A549 (cell line): ENCODE results near the gene UST. TPM values are rescaled to one million over a fixed set of nuclear protein-coding genes. Genes with fewer than 3 reads are reported as not detected.

Experiments used
- ATAC-seq, 2 experiments: fragments of 200-7000 bp in 1 of 2; fragments of >200 bp in 1 of 2; cut with Nextera tagmentation in 1 of 2; cut with Tn5 transposase in 1 of 2; 3 replicates each; pipeline versions ENCODE4 v1.8.0 to v1.9.1; 2018 to 2020; ENCODE audit warnings: mild to moderate bottlenecking in 1 of 2, moderate library complexity in 1 of 2
- CTCF ChIA-PET: fragments of 300-600 bp; sonication (Branson Sonifier 250); formaldehyde crosslinking; extraction: SDS; loops from one replicate; lab custom pipeline; 2021; ENCODE audit warnings: antibody characterized with exemption, inconsistent platforms; lab: Yijun Ruan, JAX
- POLR2A ChIA-PET: fragments of 350-600 bp; formaldehyde crosslinking; extraction: SDS; loops from one replicate; lab custom pipeline; 2021; ENCODE audit warnings: antibody characterized with exemption, inconsistent platforms; lab: Yijun Ruan, JAX
- DNase-seq, 2 experiments: peaks; one replicate each; pipeline versions ENCODE4 v3.0.0 to v3.0.0-alpha.2; 2011 to 2016; ENCODE audit warnings: low read depth in 1 of 2, low spot score in 1 of 2
- FAIRE-seq: peaks from 2 replicates; lab custom pipeline; 2011; peaks lifted over from hg19 to GRCh38; lab: Jason Lieb, UNC
- H3K27ac ChIP-seq, 2 experiments: fragments of >200 bp; sonication (Bioruptor Twin); formaldehyde crosslinking; 3 replicates each; pipeline ENCODE4 v1.5.1; 2016 to 2017
- H3K4me1 ChIP-seq: fragments of >200 bp; sonication (Bioruptor Twin); formaldehyde crosslinking; 3 replicates; pipeline ENCODE4 v1.6.1; 2016
- H3K4me2 ChIP-seq: fragments of >200 bp; sonication (Bioruptor Twin); formaldehyde crosslinking; 3 replicates; pipeline ENCODE4 v1.6.1; 2016
- H3K4me3 ChIP-seq: fragments of >200 bp; sonication (Bioruptor Twin); formaldehyde crosslinking; 3 replicates; pipeline ENCODE4 v1.5.1; 2016
- H3K9me3 ChIP-seq: fragments of >200 bp; sonication (Bioruptor Twin); formaldehyde crosslinking; 3 replicates; pipeline ENCODE4 v1.6.1; 2016
- CBX2 ChIP-seq: fragments of 200-600 bp; sonication (generic); IDR thresholded peaks from 2 replicates; pipeline ENCODE4 v1.6.1; 2016; ENCODE audit warnings: low read depth, mild to moderate bottlenecking, borderline replicate concordance
- ESRRA ChIP-seq: fragments of 150-350 bp; IDR thresholded peaks from 2 replicates; pipeline ENCODE4 v1.6.1; 2014; ENCODE audit warnings: mild to moderate bottlenecking, low read length, borderline replicate concordance
- HEYL ChIP-seq: fragments of 250-450 bp; sonication (Bioruptor Pico); IDR thresholded peaks from 2 replicates; pipeline ENCODE4 v1.8.0; 2021; ENCODE audit warnings: mild to moderate bottlenecking, moderate library complexity
- JUN ChIP-seq, 2 experiments: fragments of >200 bp; sonication (Bioruptor Twin); formaldehyde crosslinking; IDR thresholded peaks; 2 replicates in 1 of 2; 3 replicates in 1 of 2; pipeline ENCODE4 v1.6.1; 2016 to 2017
- JUNB ChIP-seq: fragments of >200 bp; sonication (Bioruptor Twin); formaldehyde crosslinking; IDR thresholded peaks from 2 replicates; pipeline ENCODE4 v1.6.1; 2016
- KDM1A ChIP-seq: fragments of 200-600 bp; sonication (generic); IDR thresholded peaks from 2 replicates; pipeline ENCODE4 v1.6.1; 2016; ENCODE audit warnings: low read depth, mild to moderate bottlenecking
- MAFK ChIP-seq: fragments of 450-650 bp; IDR thresholded peaks from 2 replicates; pipeline ENCODE4 v1.6.1; 2014; ENCODE audit not compliant: partially characterized antibody
- NFE2L2 ChIP-seq: fragments of 150-350 bp; conservative IDR thresholded peaks from 2 replicates; pipeline ENCODE4 v1.6.1; 2014; ENCODE audit warnings: low read length
- NR3C1 ChIP-seq: fragments of >200 bp; sonication (Bioruptor Twin); formaldehyde crosslinking; IDR thresholded peaks from 3 replicates; pipeline ENCODE4 v1.6.1; 2017
- PHF8 ChIP-seq: fragments of 200-600 bp; sonication (generic); IDR thresholded peaks from 2 replicates; pipeline ENCODE4 v1.6.1; 2016; ENCODE audit warnings: low read depth, mild to moderate bottlenecking, antibody characterized with exemption, moderate library complexity, borderline replicate concordance
- POLR2AphosphoS2 ChIP-seq: conservative IDR thresholded peaks from 2 replicates; pipeline ENCODE4 v1.6.1; 2012; ENCODE audit warnings: low read length, improper control_type of control experiment, inconsistent platforms
- RAD21 ChIP-seq, 2 experiments: fragments of >200 bp in 1 of 2; sonication (Bioruptor Twin) in 1 of 2; formaldehyde crosslinking in 1 of 2; IDR thresholded peaks in 1 of 2; conservative IDR thresholded peaks in 1 of 2; 2 replicates in 1 of 2; 3 replicates in 1 of 2; pipeline ENCODE4 v1.6.1; 2012 to 2018; ENCODE audit warnings: inconsistent platforms in 1 of 2
- RCOR1 ChIP-seq: fragments of 150-350 bp; IDR thresholded peaks from 2 replicates; pipeline ENCODE4 v1.6.1; 2014; ENCODE audit warnings: antibody characterized with exemption, low read length, low read depth
- TP53 ChIP-seq: fragments of 250-450 bp; sonication (Bioruptor Pico); IDR thresholded peaks from 2 replicates; pipeline ENCODE4 v1.5.0; 2021; ENCODE audit warnings: mild to moderate bottlenecking, moderate library complexity
- ZC3H11A ChIP-seq: fragments of 450-650 bp; IDR thresholded peaks from 2 replicates; pipeline ENCODE4 v1.6.1; 2014; ENCODE audit warnings: antibody characterized with exemption, mild to moderate bottlenecking
- WGBS: methylation state at CpG from one replicate; pipeline ENCODE4 v1.1.6; 2017; ENCODE audit errors: missing lambda C conversion rate; 5-methylcytosine and 5-hydroxymethylcytosine counted together
- polyA plus RNA-seq, 4 experiments: library from polyadenylated mRNA; depleted of rRNA in 3 of 4; stranded (reverse); fragments of >200 nt; fragmentation: RNase III in 1 of 4; extraction: RNeasy Plus Mini Kit Qiagen cat#74134 plus additional on column Dnase treatment in 1 of 4; gene quantifications; 2 replicates in 3 of 4; 3 replicates in 1 of 4; pipeline ENCODE4 v1.2.3, GENCODE V29; 2011 to 2017
- TF ChIP-seq, protein P1 (sequence below): fragments of 150-350 bp; IDR thresholded peaks from 2 replicates; pipeline ENCODE4 v1.6.1; 2014; ENCODE audit warnings: low read depth, mild to moderate bottlenecking, low read length
- TF ChIP-seq, protein P2 (sequence below): IDR thresholded peaks from 2 replicates; pipeline ENCODE4 v1.6.1; 2012
- TF ChIP-seq, protein P3 (sequence below): fragments of 200-600 bp; sonication (generic); IDR thresholded peaks from 2 replicates; pipeline ENCODE4 v1.6.1; 2016; ENCODE audit warnings: antibody characterized with exemption, mild to moderate bottlenecking, moderate library complexity
- TF ChIP-seq, protein P4 (sequence below): fragments of 250-450 bp; sonication (Bioruptor Pico); IDR thresholded peaks from 2 replicates; pipeline ENCODE4 v1.5.0; 2021; ENCODE audit warnings: mild to moderate bottlenecking, moderate library complexity, borderline replicate concordance

Gene UST
- polyA plus RNA-seq, 2 of the 4 experiments (the other 2 are of a cell fraction), result 0.54 to 1.7 TPM

DNA sequence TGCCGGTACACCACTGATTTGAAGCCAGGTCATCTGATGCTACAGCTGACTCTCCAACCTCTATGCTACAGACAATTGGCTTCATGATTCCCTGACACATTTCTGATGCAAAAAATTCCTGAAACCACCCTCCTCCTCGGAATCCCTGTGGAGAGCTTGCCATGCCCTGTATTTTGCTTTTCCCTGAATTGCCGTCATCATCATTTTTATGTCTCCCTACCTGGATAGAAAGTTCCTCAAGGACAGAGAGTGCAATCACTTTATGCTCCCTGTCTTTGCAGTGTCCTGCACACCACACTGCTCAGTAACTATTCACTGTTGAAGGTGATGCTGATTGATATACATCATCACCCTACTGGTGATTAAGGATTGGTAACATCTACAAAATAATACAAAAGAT is 239.8 kb downstream of the UST start:
- H3K4me2 ChIP-seq, result no peak overlapping the region
- no peak for ATAC-seq
- WGBS, result 65% methylated on average over 3 of the region's 3 CpGs
- no peak overlapping the region for H3K27ac ChIP-seq
- CTCF ChIA-PET, result interaction anchor here (1.0 to 1.4 kb wide), 3 partner anchors 11 to 427 kb away, joined by 3 read pairs; no protein-coding TSS in a partner anchor
- H3K9me3 ChIP-seq, result no peaks in the 10 kb centered on the region
- FAIRE-seq, result no peak
- no peak for DNase-seq
- no peaks in the 10 kb centered on the region for H3K4me1 ChIP-seq
- no peak overlapping the region for H3K4me3 ChIP-seq
- peak; percentile 65 for TF ChIP-seq MAFK
- no peak for TF ChIP-seq TP53 (CRISPR knock-in tag)
- no peak for TF ChIP-seq NFE2L2
- TF ChIP-seq POLR2AphosphoS2, result no peak
- POLR2A ChIA-PET, result no interaction called here

DNA sequence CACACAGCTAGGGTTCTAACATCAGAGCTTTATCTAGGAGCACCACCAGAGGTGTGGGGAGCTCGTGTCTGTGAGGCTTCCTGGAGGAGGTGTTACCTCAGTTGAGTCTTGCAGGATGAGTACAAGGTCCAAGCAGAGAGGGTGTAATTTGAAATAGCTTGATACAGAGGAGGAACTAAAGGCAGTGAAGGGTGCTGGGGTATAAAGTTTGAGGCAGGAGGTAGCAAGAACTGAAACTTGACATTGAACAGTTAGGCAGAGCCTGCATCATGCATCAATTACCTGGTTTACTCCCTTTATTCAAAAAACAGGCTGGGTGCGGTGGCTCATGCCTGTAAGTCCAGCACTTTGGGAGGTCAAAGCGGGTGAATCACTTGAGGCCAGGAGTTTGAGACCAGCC is 241.2 kb downstream of the UST start:
- Histone ChIP-seq H3K9me3 (no peaks in the 10 kb centered on the region), H3K27ac (no peak overlapping the region), H3K4me2 (no peak overlapping the region), H3K4me1 (no peaks in the 10 kb centered on the region), H3K4me3 (no peak overlapping the region)
- ChIA-PET CTCF (interaction anchor here (1.0 to 1.4 kb wide), 2 partner anchors 14 to 410 kb away, joined by 3 to 4 read pairs; no protein-coding TSS in a partner anchor), POLR2A (no interaction called here)
- TF ChIP-seq RCOR1 (no peak), PHF8 (no peak), TP53 (CRISPR knock-in tag) (no peak), HEYL (no peak), NR3C1 (no peak)
- TF ChIP-seq, protein P1, sequence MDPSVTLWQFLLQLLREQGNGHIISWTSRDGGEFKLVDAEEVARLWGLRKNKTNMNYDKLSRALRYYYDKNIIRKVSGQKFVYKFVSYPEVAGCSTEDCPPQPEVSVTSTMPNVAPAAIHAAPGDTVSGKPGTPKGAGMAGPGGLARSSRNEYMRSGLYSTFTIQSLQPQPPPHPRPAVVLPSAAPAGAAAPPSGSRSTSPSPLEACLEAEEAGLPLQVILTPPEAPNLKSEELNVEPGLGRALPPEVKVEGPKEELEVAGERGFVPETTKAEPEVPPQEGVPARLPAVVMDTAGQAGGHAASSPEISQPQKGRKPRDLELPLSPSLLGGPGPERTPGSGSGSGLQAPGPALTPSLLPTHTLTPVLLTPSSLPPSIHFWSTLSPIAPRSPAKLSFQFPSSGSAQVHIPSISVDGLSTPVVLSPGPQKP, result no peak
- TF ChIP-seq, protein P2, sequence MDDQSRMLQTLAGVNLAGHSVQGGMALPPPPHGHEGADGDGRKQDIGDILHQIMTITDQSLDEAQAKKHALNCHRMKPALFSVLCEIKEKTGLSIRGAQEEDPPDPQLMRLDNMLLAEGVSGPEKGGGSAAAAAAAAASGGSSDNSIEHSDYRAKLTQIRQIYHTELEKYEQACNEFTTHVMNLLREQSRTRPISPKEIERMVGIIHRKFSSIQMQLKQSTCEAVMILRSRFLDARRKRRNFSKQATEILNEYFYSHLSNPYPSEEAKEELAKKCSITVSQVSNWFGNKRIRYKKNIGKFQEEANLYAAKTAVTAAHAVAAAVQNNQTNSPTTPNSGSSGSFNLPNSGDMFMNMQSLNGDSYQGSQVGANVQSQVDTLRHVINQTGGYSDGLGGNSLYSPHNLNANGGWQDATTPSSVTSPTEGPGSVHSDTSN, result no peak
- FAIRE-seq, result no peak
- DNase-seq, result no peak
- WGBS, result 58% methylated on average over 3 of the region's 3 CpGs
- ATAC-seq, result no peak

DNA sequence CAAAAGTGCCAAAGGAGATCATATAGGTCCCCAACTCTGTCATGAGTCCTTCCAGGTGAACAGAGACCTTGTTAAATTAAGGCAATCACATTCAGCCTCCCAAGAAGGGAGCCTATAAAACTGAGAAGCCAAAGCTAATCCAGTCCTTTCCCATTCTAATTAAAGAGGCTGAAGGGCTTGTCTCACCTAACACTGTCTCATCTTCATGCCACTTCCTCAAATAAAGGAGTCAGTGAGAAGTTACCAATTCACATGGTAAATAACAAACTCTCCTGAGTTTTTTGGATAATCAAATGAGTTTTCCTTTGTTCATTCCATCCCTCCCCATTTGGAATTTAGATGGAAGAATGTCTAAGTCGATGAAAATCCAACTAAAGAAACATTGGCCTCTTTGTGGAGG is 242.8 kb downstream of the UST start:
- ATAC-seq (no peak), FAIRE-seq (no peak), DNase-seq (no peak)
- Histone ChIP-seq H3K27ac (no peak overlapping the region), H3K4me1 (no peaks in the 10 kb centered on the region), H3K4me2 (no peak overlapping the region), H3K4me3 (no peak overlapping the region), H3K9me3 (no peaks in the 10 kb centered on the region)
- no peak for TF ChIP-seq CBX2
- TF ChIP-seq, protein P3, sequence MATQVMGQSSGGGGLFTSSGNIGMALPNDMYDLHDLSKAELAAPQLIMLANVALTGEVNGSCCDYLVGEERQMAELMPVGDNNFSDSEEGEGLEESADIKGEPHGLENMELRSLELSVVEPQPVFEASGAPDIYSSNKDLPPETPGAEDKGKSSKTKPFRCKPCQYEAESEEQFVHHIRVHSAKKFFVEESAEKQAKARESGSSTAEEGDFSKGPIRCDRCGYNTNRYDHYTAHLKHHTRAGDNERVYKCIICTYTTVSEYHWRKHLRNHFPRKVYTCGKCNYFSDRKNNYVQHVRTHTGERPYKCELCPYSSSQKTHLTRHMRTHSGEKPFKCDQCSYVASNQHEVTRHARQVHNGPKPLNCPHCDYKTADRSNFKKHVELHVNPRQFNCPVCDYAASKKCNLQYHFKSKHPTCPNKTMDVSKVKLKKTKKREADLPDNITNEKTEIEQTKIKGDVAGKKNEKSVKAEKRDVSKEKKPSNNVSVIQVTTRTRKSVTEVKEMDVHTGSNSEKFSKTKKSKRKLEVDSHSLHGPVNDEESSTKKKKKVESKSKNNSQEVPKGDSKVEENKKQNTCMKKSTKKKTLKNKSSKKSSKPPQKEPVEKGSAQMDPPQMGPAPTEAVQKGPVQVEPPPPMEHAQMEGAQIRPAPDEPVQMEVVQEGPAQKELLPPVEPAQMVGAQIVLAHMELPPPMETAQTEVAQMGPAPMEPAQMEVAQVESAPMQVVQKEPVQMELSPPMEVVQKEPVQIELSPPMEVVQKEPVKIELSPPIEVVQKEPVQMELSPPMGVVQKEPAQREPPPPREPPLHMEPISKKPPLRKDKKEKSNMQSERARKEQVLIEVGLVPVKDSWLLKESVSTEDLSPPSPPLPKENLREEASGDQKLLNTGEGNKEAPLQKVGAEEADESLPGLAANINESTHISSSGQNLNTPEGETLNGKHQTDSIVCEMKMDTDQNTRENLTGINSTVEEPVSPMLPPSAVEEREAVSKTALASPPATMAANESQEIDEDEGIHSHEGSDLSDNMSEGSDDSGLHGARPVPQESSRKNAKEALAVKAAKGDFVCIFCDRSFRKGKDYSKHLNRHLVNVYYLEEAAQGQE, result no peak
- TF ChIP-seq RAD21 (conservative IDR thresholded peaks at IDR 0.05 in 1 of 2, IDR thresholded peaks at IDR 0.05 in 1 of 2), result no peak
- CTCF ChIA-PET, result interaction anchor here (2.0 kb wide), 1 partner anchor 10 kb away, joined by 4 read pairs; no protein-coding TSS in a partner anchor
- POLR2A ChIA-PET, result no interaction called here
- WGBS, result 13% methylated on average over 1 of the region's 1 CpG

DNA sequence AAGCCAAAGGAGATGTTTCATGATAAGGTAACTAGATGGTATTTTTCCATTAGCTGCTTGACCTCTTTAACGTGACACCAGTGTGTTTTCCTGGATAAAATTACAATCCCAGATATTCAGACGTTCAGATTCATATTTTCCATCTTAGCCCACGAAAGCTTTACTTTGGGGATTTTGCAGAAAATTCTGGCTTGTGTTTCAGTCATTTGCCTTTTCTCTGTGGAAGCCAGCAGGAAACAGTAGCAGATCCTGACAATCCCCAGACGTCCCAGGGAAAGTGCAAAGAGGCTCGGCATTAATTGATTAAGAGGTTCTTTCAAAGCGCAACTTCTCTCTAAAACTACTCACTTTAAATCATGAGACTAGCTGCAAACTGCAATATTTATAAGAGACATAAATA is 243.6 kb downstream of the UST start:
- ATAC-seq (no peak), FAIRE-seq (no peak)

More for the DNA sequence above, 243.6 kb downstream of the UST start:
- POLR2A ChIA-PET, result no interaction called here
- Histone ChIP-seq H3K4me2 (no peak overlapping the region), H3K4me1 (no peaks in the 10 kb centered on the region), H3K9me3 (no peaks in the 10 kb centered on the region), H3K27ac (no peak overlapping the region), H3K4me3 (no peak overlapping the region)
- TF ChIP-seq JUN (IDR thresholded peaks at IDR 0.05) (no peak), RAD21 (conservative IDR thresholded peaks at IDR 0.05 in 1 of 2, IDR thresholded peaks at IDR 0.05 in 1 of 2) (no peak), KDM1A (no peak), MAFK (no peak), JUNB (no peak), ESRRA (no peak), ZC3H11A (no peak)
- TF ChIP-seq, protein P4, sequence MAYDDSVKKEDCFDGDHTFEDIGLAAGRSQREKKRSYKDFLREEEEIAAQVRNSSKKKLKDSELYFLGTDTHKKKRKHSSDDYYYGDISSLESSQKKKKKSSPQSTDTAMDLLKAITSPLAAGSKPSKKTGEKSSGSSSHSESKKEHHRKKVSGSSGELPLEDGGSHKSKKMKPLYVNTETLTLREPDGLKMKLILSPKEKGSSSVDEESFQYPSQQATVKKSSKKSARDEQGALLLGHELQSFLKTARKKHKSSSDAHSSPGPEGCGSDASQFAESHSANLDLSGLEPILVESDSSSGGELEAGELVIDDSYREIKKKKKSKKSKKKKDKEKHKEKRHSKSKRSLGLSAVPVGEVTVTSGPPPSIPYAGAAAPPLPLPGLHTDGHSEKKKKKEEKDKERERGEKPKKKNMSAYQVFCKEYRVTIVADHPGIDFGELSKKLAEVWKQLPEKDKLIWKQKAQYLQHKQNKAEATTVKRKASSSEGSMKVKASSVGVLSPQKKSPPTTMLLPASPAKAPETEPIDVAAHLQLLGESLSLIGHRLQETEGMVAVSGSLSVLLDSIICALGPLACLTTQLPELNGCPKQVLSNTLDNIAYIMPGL (CRISPR knock-in tag), result no peak
- CTCF ChIA-PET, result interaction anchor here (2.0 kb wide), 1 partner anchor 11 kb away, joined by 4 read pairs; no protein-coding TSS in a partner anchor
- DNase-seq, result no peak
- WGBS, result 39% methylated on average over 6 of the region's 6 CpGs
